K562 (cell line): ENCODE data around the gene CCDC181. TPM values are rescaled to one million over a fixed set of nuclear protein-coding genes. Genes with fewer than 3 reads are reported as not detected.

ENCODE experiments used
- ARID4B ChIP-seq: sonication (generic); formaldehyde crosslinking; IDR thresholded peaks from 2 replicates; pipeline ENCODE4 v1.8.0; 2022; ENCODE audit warnings: mild to moderate bottlenecking, missing genetic modification reagents
- ASH1L ChIP-seq: fragments of 450-650 bp; IDR thresholded peaks from 2 replicates; pipeline ENCODE4 v1.6.1; 2018; ENCODE audit warnings: borderline replicate concordance, mild to moderate bottlenecking, low read depth; ENCODE audit not compliant: partially characterized antibody
- CAMTA2 ChIP-seq: fragments of 250-450 bp; sonication (Bioruptor Pico); conservative IDR thresholded peaks from 2 replicates; pipeline ENCODE4 v1.5.1; 2022
- CTCF ChIP-seq, 3 experiments: IDR thresholded peaks in 2 of 3; conservative IDR thresholded peaks in 1 of 3; 2 replicates each; pipeline ENCODE4 v1.5.1; 2011 to 2012; ENCODE audit warnings: low read length in 3 of 3, mild to moderate bottlenecking in 3 of 3, control low read depth in 2 of 3, improper control_type of control experiment in 1 of 3, inconsistent platforms in 1 of 3, low read depth in 1 of 3, mixed read lengths in 1 of 3, moderate library complexity in 1 of 3; ENCODE audit not compliant: insufficient read depth in 2 of 3
- ILK ChIP-seq: fragments of 450-650 bp; IDR thresholded peaks from 2 replicates; pipeline ENCODE4 v1.6.1; 2016; ENCODE audit warnings: missing genetic modification characterization, low read depth, mild to moderate bottlenecking, missing compliant biosample characterization, moderate library complexity, borderline replicate concordance
- STAT6 ChIP-seq: sonication (generic); formaldehyde crosslinking; IDR thresholded peaks from 2 replicates; pipeline ENCODE4 v1.8.1; 2023; ENCODE audit warnings: mild to moderate bottlenecking, missing genetic modification reagents
- ZBTB7A ChIP-seq: IDR thresholded peaks from 2 replicates; pipeline ENCODE4 v1.6.1; 2011; ENCODE audit warnings: low read depth, mild to moderate bottlenecking, low read length, moderate library complexity, borderline replicate concordance; ENCODE audit not compliant: control insufficient read depth
- ZNF212 ChIP-seq: fragments of 450-650 bp; formaldehyde crosslinking; IDR thresholded peaks from 2 replicates; pipeline ENCODE4 v1.4.0; 2020; ENCODE audit warnings: mild to moderate bottlenecking
- polyA plus RNA-seq, 8 experiments: library from polyadenylated mRNA; depleted of rRNA in 4 of 8; stranded (reverse) in 5 of 8; unstranded in 3 of 8; fragments of >200 nt; fragmentation: Nextera tagmentation in 2 of 8; fragmentation: Illumina TruSeq in 1 of 8; extraction: Ambion mirVana in 2 of 8; extraction: Trizol in 1 of 8; gene quantifications; 2 replicates each; pipeline versions ENCODE4 v1.2.1 to v1.2.3, GENCODE V29; 2011 to 2014; ENCODE audit warnings: inconsistent platforms in 1 of 8, missing spikeins in 1 of 8
- total RNA-seq, 7 experiments: library from RNA; depleted of rRNA in 6 of 7; stranded (reverse); fragments of >200 nt in 6 of 7; fragmentation: Illumina TruSeq in 2 of 7; extraction: Trizol in 2 of 7; gene quantifications; 2 replicates each; pipeline versions ENCODE4 v1.2.1 to v1.2.3, GENCODE V29; 2011 to 2021; ENCODE audit warnings: low replicate concordance in 1 of 7

CCDC181 gene
- total and polyA plus RNA-seq, 9 of the 15 experiments (the other 6 are each of a cell fraction or from before 2014, with no cell fraction given): 0.04 to 0.14 TPM; not detected in 7

GRCh38 chr1:169466259-169467230 is 39.3 kb upstream of the CCDC181 start (continued):
- TF ChIP-seq ARID4B (CRISPR knock-in tag): no peak
- no peak for TF ChIP-seq ZNF212
- TF ChIP-seq ILK (tag): no peak
- no peak for TF ChIP-seq ASH1L
- peak; percentile 39 to 66 (median 47); a peak in 5 of 6 replicates for TF ChIP-seq CTCF (IDR thresholded peaks at IDR 0.05 in 2 of 3, conservative IDR thresholded peaks at IDR 0.05 in 1 of 3; ENCODE audit: insufficient read depth in 2 of 3, low read depth in 1 of 3, low read length in 3 of 3)
- TF ChIP-seq CAMTA2 (CRISPR knock-in tag): no peak
- TF ChIP-seq ZBTB7A: no peak
- no peak for TF ChIP-seq STAT6 (CRISPR knock-in tag)
